HFF-Myc (cell line): ENCODE measurements around the gene CHMP3.
"Not testable (repeated sequence)": the region's sequence is repeated elsewhere in the genome, so short reads cannot be mapped to it uniquely, and the experiment has no call there.

Source experiments
- DNase-seq: peaks from one replicate; pipeline ENCODE4 v3.0.0-alpha.2; 2011; ENCODE audit warnings: low read depth; ENCODE audit errors: extremely low read depth
- H3K4me3 ChIP-seq: replicated peaks from 2 replicates; pipeline ENCODE4 v1.5.1; 2011; ENCODE audit warnings: low read depth, mild to moderate bottlenecking, control low read depth, low read length
- TF ChIP-seq, protein P1 (sequence below): IDR thresholded peaks from 2 replicates; pipeline ENCODE4 v1.5.1; 2012; ENCODE audit warnings: mild to moderate bottlenecking, low read depth, low read length, control low read depth; ENCODE audit errors: missing control alignments

CHMP3 gene

DNA sequence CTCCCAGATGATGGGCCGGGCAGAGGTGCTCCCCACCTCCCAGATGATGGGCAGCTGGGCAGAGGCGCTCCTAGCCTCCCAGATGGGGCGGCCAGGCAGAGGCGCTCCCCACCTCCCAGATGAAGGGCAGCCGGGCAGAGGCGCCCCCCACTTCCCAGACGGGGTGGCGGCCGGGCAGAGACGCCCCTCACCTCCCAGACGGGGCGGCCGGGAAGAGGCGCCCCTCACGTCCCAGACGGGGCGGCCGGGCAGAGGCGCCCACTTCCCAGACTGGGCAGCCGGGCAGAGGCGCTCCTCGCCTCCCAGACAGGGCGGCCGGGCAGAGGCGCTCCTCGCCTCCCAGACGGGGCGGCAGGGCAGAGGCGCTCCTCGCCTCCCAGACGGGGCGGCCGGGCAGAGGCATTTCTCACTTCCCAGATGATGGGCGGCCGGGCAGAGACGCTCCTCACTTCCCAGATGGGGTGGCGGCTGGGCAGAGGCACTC lies 14.3 kb downstream of the CHMP3 start:
- not testable (repeated sequence) for H3K4me3 ChIP-seq, DNase-seq

DNA sequence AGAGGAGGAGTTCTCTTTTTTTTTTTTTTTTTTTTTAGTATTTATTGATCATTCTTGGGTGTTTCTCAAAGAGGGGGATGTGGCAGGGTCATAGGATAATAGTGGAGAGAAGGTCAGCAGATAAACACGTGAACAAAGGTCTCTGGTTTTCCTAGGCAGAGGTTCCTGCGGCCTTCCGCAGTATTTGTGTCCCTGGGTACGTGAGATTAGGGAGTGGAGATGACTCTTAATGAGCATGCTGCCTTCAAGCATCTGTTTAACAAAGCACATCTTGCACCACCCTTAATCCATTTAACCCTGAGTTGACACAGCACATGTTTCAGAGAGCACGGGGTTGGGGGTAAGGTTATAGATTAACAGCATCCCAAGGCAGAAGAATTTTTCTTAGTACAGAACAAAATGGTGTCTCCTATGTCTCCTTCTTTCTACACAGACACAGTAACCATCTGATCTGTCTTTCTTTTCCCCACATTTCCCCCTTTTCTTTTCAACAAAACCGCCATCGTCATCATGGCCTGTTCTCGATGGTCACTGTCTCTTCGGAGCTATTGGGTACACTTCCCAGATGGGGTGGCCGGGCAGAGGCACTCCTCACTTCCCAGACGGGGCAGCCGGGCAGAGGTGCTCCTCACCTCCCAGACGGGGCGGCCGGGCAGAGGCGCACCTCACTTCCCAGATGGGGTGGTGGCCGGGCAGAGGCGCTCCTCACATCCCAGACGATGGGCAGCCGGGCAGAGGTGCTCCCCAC lies 14.9 kb downstream of the CHMP3 start:
- H3K4me3 ChIP-seq, DNase-seq: not testable (repeated sequence)

DNA sequence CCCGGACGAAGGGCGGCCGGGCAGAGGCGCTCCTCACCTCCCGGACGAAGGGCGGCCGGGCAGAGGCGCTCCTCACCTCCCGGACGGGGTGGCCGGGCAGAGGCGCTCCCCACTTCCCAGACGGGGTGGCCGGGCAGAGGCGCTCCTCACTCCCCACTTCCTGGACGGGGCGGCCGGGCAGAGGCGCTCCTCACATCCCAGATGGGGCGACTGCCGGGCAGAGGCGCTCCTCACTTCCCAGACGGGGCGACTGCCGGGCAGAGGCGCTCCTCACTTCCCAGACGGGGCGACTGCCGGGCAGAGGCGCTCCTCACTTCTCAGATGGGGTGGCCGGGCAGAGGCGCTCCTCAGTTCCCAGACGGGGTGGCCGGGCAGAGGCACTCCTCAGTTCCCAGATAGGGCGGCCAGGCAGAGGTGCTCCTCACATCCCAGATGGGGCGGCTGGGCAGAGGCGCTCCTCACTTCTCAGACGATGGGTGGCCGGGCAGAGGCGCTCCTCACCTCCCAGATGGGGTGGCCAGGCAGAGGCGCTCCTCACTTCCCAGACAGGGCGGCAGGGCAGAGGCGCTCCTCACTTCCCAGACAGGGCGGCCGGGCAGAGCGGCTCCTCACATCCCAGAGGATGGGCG lies 17.8 kb downstream of the CHMP3 start:
- not testable (repeated sequence) for H3K4me3 ChIP-seq, DNase-seq

- H3K4me3 ChIP-seq, DNase-seq: not testable (repeated sequence)
Observed at GRCh38 chr2:86544278-86545099, 18.8 kb downstream of the CHMP3 start.

DNA sequence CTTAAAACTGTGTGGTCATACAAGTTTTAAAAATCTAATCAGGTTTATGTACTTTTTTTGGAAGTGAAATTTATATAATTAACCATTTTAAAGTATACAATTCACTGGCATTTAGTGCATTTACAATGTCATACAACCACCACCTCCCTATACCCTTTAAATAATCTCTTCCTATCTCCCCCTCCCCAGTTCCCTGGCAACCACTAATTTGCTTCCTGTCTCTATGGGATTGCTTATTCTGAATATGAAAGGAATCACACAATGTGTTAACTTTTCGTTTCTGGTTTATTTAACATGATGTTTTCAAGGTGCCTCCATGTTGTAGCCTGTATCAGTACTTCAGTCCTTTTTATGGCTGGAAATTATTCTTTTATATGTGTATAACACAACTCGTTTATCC lies 19.4 kb downstream of the CHMP3 start:
- no peak for DNase-seq
- H3K4me3 ChIP-seq: no peak overlapping the region
- TF ChIP-seq, protein P1, sequence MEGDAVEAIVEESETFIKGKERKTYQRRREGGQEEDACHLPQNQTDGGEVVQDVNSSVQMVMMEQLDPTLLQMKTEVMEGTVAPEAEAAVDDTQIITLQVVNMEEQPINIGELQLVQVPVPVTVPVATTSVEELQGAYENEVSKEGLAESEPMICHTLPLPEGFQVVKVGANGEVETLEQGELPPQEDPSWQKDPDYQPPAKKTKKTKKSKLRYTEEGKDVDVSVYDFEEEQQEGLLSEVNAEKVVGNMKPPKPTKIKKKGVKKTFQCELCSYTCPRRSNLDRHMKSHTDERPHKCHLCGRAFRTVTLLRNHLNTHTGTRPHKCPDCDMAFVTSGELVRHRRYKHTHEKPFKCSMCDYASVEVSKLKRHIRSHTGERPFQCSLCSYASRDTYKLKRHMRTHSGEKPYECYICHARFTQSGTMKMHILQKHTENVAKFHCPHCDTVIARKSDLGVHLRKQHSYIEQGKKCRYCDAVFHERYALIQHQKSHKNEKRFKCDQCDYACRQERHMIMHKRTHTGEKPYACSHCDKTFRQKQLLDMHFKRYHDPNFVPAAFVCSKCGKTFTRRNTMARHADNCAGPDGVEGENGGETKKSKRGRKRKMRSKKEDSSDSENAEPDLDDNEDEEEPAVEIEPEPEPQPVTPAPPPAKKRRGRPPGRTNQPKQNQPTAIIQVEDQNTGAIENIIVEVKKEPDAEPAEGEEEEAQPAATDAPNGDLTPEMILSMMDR: no peak

- TF ChIP-seq, protein P1: no peak
- no peak overlapping the region for H3K4me3 ChIP-seq
- no peak for DNase-seq
Observed at GRCh38 chr2:86543335-86543734, 19.9 kb downstream of the CHMP3 start.

DNA sequence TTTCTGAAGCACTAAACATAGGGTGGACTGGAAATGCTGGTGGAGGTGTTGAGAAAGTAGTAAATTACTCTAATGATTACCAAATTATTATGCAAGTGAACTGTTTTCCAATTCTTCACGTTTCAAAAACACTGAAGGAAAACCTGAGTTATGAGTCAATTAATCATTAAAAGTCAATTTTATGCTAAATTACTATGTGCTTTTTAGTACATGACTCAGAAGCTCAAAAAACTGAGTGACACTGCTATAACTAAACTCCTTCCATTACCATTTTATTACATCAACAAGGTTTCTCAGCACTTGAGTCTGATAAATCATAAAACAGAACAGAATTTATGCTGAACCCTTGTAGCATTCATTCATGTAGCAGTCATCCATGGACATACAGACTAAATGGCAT lies 20.4 kb downstream of the CHMP3 start:
- H3K4me3 ChIP-seq: no peak overlapping the region
- no peak for DNase-seq
- TF ChIP-seq, protein P1: no peak

- H3K4me3 ChIP-seq: no peak overlapping the region
- TF ChIP-seq, protein P1: no peak
- DNase-seq: no peak
Observed at GRCh38 chr2:86541334-86541733, 21.9 kb downstream of the CHMP3 start.
